Fibroblast of skin of abdomen (primary cell): ENCODE results near the gene FBLN5.

Experiments used
- DNase-seq: peaks from one replicate; pipeline ENCODE4 v3.0.0-alpha.2; 2013

The FBLN5 gene

DNA sequence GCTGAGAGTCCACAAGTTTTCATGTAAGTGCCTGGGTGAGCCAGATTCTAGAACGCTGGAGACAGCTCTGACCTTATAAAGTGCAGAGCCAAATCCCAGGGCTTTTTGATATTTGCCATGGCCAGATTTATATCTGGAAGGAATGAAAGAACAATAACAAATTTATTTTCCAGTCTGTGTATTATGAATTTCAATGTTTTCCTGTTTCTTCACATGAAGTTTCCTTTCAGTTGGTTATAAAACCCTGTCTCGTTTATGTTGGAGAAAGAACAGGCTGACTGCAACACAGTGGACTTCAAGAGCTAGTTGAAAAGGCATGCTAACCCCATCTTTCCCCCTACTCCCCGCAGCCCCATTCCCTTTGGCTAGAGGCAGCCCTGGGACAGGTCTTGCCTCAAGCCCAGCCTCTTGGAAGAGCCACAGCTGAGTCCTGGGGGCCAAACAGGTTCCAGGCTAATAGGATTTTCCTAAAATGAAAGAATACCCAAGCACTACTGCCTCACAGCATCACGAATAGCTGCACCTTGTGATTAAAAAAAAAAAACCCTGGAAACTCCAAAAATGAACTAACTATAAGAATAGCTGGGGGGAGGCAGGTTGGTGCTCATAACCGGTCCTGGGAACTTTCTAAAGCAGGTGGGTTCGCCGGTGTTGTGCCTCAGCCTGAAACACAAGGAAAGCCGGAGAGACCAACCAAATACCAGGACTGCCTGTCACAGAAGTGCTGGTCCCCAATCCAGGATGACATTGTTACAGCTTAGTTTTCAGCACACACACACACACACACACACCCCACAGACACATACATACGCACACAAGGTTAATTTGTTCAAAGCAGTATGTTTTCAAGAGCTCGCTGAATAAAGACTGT lies 1.5 kb downstream of the FBLN5 start:
- no peak for DNase-seq

DNA sequence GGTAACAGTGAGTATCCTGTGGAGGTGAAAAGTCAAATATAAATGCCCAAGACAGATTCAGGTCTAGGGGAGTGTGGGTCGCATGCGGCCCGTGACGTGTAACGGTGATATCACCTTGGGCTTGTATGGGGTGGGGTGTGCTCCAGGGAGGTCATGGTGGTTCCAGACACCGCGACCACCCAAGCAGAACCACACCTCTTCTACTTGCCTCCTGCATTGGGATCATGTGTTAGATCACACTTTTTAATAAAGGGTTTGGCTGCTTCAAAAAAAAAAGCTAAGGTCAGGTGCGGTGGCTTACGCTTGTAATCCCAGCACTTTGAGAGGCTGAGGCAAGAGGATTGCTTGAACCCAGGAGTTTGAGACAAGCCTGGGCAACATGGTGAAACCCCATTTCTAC lies 4.5 kb downstream of the FBLN5 start:
- no peak for DNase-seq

DNA sequence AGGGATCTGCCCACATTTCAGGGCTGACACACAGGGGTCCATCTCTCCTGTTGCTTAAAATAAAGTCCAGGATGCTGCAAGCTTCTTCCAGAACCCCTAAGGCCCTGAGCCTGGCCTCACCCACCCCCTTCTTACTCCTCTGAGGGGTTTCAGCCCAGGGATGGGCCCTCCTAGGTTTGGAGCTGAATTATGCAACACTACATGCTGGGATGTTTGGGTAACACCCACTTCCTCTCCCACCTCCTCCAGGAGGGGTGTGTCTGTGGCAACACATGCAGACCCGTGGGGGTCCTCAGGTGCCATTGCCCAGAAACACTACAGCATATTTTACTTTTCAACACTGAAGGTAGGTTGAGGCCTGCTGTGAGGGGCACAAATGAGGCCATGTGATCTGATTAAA lies 5.4 kb downstream of the FBLN5 start:
- no peak for DNase-seq

DNA sequence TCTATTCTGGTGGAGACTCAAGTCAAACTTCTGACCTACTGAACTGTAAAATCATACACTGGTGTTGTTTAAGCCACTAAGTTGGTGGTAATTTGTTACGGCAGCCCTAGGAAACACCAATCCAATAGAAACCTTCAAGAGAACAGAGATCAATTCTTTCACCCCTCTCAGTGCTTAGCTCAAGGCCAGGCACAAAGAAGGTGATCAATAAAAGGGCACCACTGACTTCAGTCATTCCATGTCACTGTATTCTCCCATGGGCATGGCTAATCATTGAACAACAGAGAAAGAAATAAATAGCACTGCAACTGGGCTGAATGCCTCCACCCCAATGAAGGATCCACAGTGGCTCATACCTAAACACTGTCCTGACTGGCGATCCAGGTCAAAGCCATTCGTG lies 7.3 kb downstream of the FBLN5 start:
- DNase-seq = no peak

DNA sequence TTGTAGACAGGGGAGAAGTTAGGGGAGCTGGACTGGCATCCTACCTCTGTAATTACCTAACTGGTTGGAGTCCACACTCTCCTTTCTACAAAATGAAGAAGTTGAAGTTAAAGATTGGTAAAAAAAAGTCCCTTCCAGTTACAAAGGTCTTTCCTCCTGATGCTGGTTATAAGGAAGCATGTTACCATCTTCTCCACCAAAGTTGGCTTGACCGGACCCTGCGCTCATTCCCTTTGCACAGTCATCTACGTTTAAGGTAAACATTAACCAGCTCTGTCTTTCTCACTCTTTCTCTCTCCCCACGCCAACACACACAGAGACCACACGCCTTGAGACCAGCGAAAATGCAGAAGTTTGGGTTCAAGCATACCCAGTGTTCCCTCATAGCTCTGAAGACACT lies 11.9 kb downstream of the FBLN5 start:
- no peak for DNase-seq

DNA sequence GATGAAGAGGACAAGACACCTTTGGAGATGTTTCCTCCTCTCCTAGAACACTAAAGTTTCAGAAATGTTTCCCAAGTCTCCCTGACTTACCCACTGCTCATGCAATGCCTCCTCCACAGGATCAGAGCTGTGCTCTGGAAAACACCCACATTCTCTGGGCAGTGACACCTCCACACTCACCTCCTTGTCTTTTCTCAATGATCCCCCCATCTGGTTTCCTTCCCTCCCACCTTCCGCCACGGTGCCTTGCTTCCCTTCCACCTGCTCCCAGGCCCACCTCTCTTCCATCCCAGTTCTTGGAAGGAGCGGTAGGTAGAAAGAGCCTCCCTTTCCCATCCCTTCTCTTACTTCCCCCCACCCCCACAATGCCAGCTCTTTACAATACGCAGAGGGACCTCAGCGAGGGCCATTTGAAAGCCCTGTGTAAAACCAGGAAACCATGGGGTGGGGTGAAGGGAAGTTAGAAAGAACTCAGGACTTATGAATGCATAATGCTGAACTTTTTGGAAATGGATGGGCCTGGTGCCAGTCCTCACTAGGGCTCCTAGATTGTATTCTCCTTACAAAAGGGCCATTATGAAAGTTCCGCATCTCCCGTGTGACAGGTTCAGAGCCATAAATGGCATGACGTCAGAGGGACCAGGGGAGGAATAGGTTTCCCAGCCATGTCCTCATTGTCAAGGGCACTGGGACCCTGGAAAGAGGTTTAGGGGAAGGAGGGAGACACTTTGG lies 12.8 kb downstream of the FBLN5 start:
- no peak for DNase-seq

DNA sequence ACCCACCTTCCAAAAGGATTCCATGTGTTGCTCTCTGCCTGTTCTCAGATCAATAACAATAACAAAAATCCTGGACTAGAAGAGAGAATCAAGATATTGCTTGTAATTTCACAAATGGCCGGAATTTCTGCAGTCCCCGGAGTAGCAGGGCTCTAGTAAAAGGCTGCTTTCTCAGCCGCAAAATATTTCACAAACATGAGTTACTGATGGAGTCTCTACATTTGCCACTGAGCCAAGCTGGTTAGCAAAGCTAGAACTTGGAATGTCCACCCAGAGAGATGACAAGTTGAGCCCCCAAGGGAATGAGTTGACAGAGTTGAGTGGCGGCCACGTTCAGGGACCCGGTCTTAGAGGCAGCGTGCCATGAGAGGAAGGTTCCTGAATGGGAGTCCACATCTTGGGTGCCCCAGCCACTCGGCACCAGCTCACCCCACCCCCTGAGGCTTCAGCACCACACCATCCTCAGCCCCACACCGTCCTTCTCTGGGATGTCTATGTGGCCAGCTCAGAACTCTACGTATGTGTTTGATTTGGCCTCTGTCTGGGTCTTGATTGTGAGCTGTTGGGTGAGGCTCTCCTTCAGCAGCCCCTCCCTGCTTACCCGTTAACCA lies 15.9 kb downstream of the FBLN5 start:
- no peak for DNase-seq

DNA sequence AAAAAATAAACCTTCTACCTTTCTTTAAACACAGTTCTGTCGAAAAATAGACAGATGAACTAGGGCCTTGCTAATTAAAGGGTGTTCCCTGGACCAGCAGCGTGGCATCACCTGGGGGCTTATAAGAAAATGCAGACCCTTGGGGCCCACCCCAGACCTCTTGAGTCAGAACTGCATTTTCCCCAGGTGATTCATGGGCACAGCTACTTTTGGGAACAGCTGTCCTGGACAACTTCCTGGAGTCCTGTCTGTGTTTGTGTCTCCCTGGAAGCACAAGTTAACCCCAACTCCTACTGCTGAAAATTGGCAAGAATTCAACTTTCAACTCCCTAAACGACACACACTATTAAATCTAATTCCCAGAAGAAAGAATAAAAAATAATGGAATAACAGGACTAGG lies 17.8 kb downstream of the FBLN5 start:
- DNase-seq = peak; percentile 35

DNA sequence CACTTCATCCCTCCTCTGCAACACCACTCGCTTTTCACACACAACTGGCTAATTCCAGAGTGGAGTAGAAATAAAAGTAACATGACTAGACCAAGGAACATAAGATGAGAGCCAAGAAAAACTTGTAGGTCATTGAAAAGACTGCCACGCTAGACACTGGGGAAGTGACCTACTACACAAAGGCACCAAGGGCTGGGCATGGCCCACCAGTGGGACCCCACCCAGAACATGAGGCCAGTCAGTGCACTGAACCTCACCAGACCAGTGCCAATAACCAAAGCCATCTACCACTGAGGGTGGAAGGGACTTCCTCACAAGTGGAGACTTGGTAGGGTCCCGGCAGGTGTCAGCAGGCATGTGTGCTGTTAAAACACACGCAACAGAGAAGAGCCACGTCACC lies 19.7 kb downstream of the FBLN5 start:
- no peak for DNase-seq

DNA sequence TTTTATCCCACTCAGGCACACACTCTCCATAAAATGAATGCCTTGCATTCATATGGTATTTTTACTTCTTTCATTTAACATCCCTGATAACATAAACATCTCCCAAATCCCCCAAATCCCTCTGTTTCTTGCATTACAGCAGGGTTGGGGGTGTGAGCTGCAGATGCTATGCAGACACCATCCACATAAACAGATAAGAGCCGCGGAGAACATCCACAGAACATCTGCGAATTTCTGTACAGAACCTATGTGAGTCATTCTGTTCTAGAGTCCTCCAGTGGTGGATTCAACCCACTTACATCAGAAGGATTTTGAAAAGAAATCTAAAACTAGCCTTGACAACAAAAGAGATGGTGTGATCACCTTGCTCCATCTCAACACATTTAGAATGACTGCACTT lies 20.3 kb downstream of the FBLN5 start:
- no peak for DNase-seq

DNA sequence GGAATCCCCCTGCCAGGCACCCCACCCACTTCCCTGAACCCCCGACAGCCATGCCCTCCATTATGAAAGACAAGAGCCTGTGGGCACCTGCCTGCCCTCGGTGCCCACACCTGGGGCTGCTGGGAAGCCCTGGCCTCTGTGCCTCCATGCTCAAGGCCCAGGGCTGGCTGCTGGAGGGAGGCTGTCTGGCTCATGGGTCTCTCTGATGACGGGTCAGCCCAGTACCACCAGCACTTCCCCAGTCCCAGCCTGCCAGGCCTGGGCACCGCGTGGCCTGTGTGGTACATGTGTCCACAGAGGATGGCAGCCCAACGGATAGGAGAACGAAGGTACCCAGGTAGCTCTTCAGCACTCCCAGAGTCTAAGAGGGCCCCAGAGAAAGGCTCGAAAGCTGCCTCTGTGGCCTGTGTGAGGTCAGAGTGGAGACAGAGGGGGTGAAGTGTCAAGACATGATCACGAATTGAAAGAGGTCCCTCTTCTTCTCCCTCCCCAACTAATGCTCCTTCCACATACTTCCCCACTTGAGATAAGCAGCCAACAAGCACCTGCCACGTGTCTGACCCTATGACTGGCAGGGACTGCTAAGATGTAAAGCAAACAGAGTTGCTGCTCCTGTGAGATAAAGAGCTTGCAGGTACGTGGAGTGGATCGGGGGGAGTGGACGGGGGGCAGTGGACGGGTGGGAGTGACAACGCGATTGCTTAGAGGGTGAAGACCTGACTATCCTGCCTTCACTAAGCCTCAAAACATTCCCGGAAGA lies 21.2 kb downstream of the FBLN5 start:
- no peak for DNase-seq

DNA sequence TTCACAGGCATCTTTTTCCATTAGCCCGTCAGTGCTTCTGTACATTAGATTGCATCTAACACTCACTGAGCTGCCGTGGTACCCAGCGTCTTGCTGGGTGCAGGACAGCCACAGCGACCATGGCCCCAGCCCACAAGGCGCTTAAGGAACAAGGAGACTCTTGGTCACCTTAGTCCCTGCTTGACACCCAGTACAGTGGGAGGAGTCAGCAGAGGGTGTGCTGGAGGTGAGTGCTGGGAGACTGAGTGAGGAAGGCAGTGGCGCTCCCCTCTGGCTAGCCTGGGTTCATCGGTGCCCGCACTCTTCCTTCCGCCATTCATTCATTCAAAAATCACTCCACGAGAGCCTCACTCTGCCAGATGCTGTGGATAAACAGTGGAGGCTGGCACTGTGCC lies 21.8 kb downstream of the FBLN5 start:
- no peak for DNase-seq

DNA sequence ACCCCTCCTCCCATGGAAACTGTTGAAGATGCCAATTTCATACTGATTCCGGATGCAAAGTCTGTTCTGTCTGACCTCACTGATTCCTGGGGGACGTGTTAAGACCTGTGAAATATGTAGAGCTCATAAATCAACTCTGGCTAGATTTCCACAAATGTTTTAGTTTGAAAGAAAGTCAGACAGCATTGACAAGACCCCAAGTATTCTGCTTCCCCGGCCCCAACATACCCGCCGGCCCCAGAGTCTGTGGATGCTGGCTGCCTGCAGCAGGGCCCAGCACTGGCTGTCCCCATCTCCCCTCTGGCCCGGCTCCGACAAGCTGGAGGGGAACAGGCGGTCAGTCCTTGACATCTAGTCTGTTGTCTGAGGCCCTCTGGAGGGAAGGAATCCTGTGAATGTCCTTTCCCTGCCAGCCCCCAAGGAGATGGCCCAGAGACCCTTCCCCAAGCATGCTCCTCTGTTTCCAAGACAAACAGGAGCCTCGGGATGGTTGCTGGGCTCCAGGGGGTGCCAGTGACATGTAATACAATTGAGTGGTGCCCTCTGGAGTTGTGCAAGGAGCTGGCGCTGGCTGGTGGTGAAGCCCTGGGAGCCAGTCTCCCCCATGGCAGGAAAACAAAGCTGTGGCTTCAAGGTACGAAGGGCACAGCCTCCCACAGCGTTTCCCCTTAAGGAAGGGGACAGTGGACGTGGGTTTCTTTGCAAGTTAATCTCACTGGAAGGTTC lies 22.3 kb downstream of the FBLN5 start:
- DNase-seq = peak; percentile 85

DNA sequence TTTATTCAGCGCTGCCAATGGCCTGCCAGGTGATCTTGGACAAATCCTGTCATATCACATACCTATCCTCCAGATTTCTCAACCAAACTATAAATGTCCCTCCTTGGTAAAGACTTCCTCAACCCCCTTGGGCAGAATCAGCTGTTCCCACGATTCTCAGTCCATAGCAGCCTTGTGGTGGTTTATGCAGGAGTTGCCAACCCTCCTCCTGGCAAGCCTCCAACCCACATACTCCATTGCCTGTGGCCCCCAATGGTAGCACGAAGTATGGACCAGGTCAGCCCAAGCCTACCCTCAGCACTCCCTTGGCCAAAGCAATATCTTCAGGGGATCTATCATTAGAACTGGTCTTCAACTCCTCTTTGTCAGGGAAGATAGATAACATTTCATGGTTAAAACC lies 27.0 kb downstream of the FBLN5 start:
- DNase-seq = no peak

DNA sequence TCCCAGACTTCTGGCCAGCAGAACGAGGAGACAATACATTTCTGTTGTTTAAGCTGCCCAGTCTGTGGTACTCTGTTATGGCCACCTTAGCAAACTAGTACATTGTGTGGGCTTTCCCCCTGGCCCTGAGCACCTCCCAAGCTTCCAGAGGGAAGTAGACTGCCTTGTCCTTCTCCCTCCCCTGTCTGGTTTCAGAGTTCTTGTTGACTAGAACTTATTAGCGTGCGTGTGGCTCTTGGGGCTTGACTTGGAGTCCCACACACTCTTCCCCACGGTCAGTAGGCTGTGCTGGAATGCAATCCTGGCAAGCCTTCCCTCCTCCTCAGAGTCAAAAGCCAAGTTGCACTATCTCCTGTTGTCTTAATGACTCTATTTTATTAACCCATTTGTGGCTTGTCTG lies 27.7 kb downstream of the FBLN5 start:
- peak; percentile 48 for DNase-seq

DNA sequence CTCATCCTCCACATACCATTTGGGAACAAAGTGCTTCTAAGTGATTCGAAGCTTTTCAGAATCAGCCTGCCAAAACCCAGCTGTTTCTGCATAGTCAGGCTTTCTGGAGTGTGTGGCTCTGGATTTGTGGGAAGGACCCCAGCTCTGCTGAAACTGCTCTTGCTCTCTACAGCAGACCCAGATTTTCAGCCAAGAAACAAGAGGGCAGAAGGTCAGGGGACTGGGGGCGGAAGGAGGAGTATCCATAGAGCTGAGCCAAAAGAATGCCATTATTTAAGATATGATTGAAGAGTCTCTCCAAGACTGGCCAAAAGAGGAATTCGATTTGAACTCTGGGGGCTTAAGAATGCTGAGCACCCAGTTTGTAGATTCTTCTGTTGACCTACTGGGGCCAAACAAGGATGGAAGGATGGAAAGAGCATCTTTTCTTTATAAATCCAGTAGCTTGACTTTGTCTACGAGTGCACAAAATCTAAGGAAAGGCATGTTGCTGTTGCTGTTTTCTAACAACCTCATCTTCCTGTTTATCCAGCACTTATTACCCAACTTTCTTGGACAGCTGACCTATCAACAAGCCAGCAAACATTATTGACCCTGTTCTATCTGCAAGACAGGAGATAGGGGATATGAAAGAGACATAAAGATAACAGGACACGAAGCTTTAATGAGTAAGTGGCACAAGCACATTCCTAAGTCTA lies 29.2 kb downstream of the FBLN5 start:
- DNase-seq = no peak

DNA sequence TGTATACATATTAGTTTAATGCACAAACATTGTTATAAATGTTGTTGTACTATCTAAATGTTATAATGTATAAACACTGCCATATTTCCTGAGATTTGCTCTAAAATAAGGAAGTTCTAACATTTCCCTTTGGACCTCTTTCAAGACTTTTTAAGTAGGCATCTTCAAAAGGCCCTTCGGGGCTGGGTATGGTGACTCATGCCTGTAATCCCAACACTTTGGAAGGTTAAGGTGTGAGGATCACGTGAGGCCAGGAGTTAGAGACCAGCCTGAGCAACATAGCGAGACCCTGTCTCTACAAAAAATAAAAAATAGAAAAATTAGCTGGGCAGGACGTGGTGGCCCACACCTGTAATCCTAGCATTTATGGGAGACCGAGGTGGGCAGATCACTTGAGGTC lies 35.5 kb downstream of the FBLN5 start:
- no peak for DNase-seq

DNA sequence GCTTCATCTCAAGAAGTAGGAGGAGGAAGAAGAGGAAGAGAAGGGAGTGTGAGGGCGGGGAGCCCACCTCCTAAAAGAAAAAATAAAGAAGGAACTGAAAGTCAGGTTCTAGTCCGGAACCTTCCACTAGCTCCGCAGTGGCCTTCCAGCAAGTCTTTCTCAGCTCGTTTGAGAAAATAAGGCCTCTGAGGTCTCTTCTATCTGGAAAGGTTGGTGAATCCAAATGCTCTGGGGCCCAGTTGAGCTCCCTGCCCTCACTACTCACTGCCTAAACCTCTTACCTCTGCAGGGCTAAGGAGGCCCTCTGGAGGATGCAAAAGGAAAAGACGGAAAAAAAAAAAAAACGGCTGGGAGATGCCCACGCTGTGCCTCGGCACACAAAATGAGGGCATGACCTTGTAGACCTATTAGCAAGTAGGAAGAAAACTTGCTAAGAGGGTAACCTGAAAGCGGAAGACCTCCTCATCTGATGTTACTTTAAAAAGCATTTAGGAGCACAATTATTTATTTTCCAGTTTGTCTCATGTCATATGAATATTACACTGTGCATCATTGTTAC lies 35.9 kb downstream of the FBLN5 start:
- DNase-seq = no peak

DNA sequence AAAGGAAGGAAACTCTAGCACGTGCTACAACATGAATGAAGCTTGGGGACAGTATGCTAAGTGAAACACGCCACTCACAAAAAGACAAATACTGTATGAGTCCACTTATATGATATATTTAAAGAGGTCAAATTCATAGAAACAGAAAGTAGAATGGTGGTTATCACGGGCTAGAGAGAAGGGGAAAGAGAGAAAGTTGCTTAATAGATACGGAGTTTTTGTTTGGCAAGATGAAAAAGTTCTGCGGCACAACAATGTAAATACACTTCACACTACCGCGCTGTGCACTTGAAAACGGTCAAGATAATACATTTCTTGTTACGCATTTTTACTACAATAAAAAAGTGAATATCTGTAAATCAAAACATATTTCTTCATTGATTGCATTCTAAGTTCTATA lies 37.3 kb downstream of the FBLN5 start:
- DNase-seq = no peak

DNA sequence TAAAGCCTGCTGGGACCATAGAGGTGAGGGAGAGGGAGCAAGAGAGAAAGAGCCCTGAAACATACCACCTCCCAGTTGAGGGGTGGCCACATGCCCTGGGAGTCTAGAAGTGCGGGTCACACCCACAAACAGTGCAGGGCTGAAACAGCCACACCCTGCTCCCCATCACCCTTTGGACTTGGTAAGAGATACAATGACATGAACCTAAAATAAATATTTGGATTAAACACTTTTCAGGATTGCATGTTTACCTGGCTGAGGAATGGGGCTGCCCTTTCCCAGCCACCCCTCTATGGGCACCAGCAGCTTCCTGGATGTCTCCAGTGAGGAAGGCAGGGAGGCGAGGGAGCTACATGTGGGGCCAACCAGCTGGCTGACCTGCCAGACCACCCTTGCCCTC lies 41.1 kb downstream of the FBLN5 start:
- no peak for DNase-seq

DNA sequence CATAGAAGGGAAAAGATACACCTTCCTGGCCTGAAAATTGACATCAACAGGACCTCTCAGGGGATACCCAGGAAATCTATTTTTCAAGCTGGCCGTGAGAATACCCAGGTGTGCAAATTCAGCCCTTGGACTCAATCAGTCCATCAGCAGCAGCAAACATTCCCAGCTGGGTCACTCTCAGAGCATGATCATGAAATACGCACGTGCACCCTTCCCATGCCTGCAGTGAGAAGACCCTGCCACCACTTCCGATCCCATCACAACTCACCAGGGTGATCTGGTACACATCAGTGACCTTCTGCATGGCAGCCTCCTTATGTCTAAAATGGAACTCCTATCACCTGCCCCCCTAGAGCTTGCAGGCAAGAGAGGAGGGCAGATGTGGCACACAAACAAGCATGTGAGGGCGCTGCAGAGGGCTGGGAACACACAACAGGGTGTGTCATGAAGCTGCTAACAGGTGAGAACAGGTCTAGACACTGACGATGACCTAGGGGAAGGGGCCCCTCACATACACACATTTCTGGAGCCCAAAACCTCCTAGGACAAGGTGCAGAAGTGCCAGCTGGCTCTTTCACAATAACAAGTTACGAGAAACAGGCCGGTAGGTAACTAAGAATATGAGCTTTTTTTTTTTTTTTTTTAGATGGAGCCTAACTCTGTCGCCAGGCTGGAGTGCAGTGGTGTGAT lies 42.4 kb downstream of the FBLN5 start:
- DNase-seq = no peak
